WI38 (cell line): Measurements from ENCODE around the gene TBX21.

Experiments
- H3K4me3 ChIP-seq: 2 replicates; pipeline ENCODE4 v1.5.1; 2011; ENCODE audit warnings: low read depth, mild to moderate bottlenecking, control low read depth, low read length
- CTCF ChIP-seq: IDR thresholded peaks from 2 replicates; pipeline ENCODE4 v1.5.1; 2012; ENCODE audit warnings: low read depth, mild to moderate bottlenecking, control low read depth, low read length

TBX21 gene

GRCh38 chr17:47730681-47731080, 2.4 kb upstream of the TBX21 start:
- TF ChIP-seq CTCF: no peak
- no peak overlapping the region for H3K4me3 ChIP-seq

GRCh38 chr17:47731396-47731795, 1.6 kb upstream of the TBX21 start:
- TF ChIP-seq CTCF: no peak
- H3K4me3 ChIP-seq: no peak overlapping the region

- no peak overlapping the region for H3K4me3 ChIP-seq
- no peak for TF ChIP-seq CTCF
These were observed 513 bp upstream of the TBX21 start for GRCh38 chr17:47732399-47733046.

- H3K4me3 ChIP-seq: no peak overlapping the region
- no peak for TF ChIP-seq CTCF
These were observed 806 bp downstream of the TBX21 start for GRCh38 chr17:47733674-47734410.

GRCh38 chr17:47735139-47735464, 2.1 kb downstream of the TBX21 start:
- H3K4me3 ChIP-seq: no peak overlapping the region
- TF ChIP-seq CTCF: no peak

- TF ChIP-seq CTCF: no peak
- no peak overlapping the region for H3K4me3 ChIP-seq
These were observed 2.5 kb downstream of the TBX21 start for GRCh38 chr17:47735536-47736011.
